Measurements from ENCODE around the gene TEK. TPM values are rescaled to one million over a fixed set of nuclear protein-coding genes. Genes with fewer than 3 reads are reported as not detected.

The TEK gene
- total and polyA plus RNA-seq, 9 of the 15 experiments (the other 6 are each of a cell fraction or from before 2014, with no cell fraction given) = 0.03 to 0.13 (median 0.06) TPM

GRCh38 chr9:27112235-27112634 is 3.2 kb downstream of the TEK start:
- Histone ChIP-seq H3K4me2 (ENCODE audit: insufficient read depth, low read length) (no peak overlapping the region), H3K27me3 (ENCODE audit: control insufficient read depth in 2 of 2, insufficient read depth in 2 of 2, low read length in 2 of 2) (no peaks in the 10 kb centered on the region), H3K9ac (ENCODE audit: insufficient read depth in 1 of 2, low read depth in 2 of 2, low read length in 2 of 2) (no peak overlapping the region), H3K9me1 (ENCODE audit: control insufficient read depth, insufficient read depth, low read length) (no peaks in the 10 kb centered on the region), H4K20me1 (replicated peaks; ENCODE audit: control insufficient read depth, insufficient read depth, low read length) (no peaks in the 10 kb centered on the region), H3K36me3 (ENCODE audit: control insufficient read depth, insufficient read depth, low read length) (no peaks in the 10 kb centered on the region), H3K4me1 (replicated peaks in 1 of 2; ENCODE audit: control insufficient read depth in 2 of 2, insufficient read depth in 2 of 2, low read length in 2 of 2) (no peaks in the 10 kb centered on the region), H3K27ac (ENCODE audit: extremely low read depth, low read depth, low read length) (no peak overlapping the region), H3K79me2 (ENCODE audit: control insufficient read depth, insufficient read depth, low read length) (no peaks in the 10 kb centered on the region), H3K9me3 (replicated peaks; ENCODE audit: control insufficient read depth, insufficient read depth, low read depth, low read length) (no peaks in the 10 kb centered on the region), H3K4me3 (no peak overlapping the region), H2AFZ (ENCODE audit: low read depth, low read length) (no peak overlapping the region)
- TF ChIP-seq POLR2H (tag; IDR thresholded peaks at IDR 0.05; ENCODE audit: low read depth) = no peak
- no peak for TF ChIP-seq NFYB (IDR thresholded peaks at IDR 0.05; ENCODE audit: extremely low read depth, insufficient read length)
- TF ChIP-seq E2F4 (CRISPR knock-in tag; IDR thresholded peaks at IDR 0.05; ENCODE audit: low read depth) = no peak
- no peak for TF ChIP-seq SMARCC2 (IDR thresholded peaks at IDR 0.05; ENCODE audit: low read depth)
- TF ChIP-seq ZFP91 (CRISPR knock-in tag; IDR thresholded peaks at IDR 0.05) = no peak
- TF ChIP-seq SMARCE1 (IDR thresholded peaks at IDR 0.05) = no peak
- no peak for TF ChIP-seq RAD21 (CRISPR knock-in tag; conservative IDR thresholded peaks at IDR 0.05 in 1 of 2, IDR thresholded peaks at IDR 0.05 in 1 of 2)
- no peak for TF ChIP-seq ZNF77 (CRISPR knock-in tag; IDR thresholded peaks at IDR 0.05)
- no peak for TF ChIP-seq GABPB2 (CRISPR knock-in tag; conservative IDR thresholded peaks at IDR 0.05)
- TF ChIP-seq ZNF699 (CRISPR knock-in tag; IDR thresholded peaks at IDR 0.05; ENCODE audit: insufficient replicate concordance) = no peak
- FAIRE-seq = no peak
- in situ Hi-C loops (cut with MboI) = no loop called here
- no peak for DNase-seq (ENCODE audit: extremely low read depth in 1 of 4, low spot score in 3 of 4)
- ChIA-PET CTCF (ENCODE audit: low intra/inter-chr PET ratio) (no interaction called here), POLR2A (no interaction called here)
- BruUV-seq (replicated peaks) = no TSS peak
- intact Hi-C loops (cut with micrococcal nuclease) = no loop called here
- WGBS (ENCODE audit: insufficient coverage, low coverage, missing lambda C conversion rate) = no CpG with 5 or more reads among the region's 2 CpGs
- ATAC-seq = no peak
